GM21717 (cell line): ENCODE results near the gene GFM1.

ENCODE experiments used
- ATAC-seq: cut with Tn5 transposase; IDR thresholded peaks from one replicate; pipeline ENCODE4 v1.9.1; 2021; ENCODE audit warnings: mild to moderate bottlenecking, moderate library complexity; ENCODE audit not compliant: unreplicated experiment

GFM1 gene

GRCh38 chr3:158723991-158724390 is 79.7 kb downstream of the GFM1 start:
- no peak for ATAC-seq

GRCh38 chr3:158725348-158726011 is 81.2 kb downstream of the GFM1 start:
- ATAC-seq, result no peak

DNA sequence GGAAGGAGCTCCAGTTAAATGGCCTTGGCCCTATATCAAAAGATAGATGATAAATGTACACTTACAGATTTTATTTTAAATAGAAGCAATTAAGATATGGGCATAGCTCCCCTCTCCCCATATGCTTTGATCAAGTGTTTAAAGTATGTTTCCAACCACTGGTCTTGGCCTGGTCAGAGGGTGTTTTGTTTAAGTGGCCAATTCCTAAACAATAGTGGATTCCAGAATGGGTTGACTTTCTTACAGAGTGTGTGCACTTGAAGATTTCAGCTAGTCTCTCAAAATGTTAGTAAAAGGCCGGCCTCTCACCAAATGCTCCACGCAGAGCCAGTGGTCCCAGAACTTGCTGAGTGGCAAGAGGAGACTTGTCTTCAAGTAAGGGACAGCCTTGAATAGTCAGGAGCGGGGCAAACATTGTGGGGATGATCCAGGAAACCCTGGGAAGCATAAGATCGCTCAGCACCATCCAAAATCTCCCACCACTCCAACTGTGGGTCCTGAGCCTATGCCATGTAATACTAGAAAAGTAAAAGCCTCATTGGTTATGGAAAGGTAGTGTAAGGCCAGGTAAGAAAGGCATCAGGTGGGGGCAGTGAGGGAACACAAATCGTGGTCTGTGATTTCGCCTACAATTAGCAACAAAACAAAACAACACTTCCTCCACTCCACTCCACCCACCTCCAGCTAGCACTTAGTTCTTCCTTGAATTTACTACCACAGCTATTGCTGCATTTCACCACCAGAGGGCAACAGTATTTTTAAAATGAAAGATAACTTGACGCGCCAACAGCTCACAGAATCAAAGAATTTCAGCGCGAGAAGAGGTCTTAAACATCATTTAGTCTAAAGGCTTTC is 83.1 kb downstream of the GFM1 start:
- peak; percentile 63 for ATAC-seq

GRCh38 chr3:158728061-158728377 is 83.7 kb downstream of the GFM1 start:
- ATAC-seq, result no peak

DNA sequence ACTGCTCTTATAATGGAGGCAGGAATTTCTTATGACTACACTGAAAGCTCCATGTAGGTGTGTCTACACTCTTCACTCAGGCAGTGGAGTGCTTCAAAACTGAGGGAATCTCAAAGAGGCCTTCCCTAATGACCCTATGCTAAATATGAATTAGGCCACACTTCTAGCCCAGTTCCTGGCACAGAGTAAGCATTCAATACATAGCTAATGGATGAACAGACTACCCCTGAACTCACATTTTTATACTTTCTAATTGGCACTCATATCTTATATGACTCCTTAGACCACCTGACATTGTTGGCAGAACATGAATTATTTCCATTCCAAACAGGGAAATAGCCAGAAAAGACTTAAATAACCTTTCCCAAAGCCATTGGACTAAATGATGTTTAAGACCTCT is 84.5 kb downstream of the GFM1 start:
- no peak for ATAC-seq

DNA sequence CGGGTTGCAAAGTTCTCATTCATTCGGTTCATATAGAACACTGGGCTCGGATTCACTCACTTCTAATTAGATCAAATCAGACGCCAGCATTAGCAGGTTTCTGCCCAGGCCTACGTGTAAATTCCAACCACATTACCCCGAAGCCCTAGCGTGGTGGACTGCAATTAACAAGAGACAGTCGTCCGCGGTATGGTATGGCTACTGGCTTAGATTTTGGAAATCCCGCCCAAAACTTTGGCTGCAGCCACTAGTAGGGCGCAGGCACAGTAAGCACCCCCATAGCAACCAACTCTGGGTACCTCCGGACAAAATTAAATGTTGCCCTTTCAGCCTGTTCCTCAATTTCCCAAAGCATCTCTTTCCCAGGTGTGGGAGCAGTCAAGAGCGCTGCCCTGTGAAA is 87.2 kb downstream of the GFM1 start:
- ATAC-seq, result no peak

DNA sequence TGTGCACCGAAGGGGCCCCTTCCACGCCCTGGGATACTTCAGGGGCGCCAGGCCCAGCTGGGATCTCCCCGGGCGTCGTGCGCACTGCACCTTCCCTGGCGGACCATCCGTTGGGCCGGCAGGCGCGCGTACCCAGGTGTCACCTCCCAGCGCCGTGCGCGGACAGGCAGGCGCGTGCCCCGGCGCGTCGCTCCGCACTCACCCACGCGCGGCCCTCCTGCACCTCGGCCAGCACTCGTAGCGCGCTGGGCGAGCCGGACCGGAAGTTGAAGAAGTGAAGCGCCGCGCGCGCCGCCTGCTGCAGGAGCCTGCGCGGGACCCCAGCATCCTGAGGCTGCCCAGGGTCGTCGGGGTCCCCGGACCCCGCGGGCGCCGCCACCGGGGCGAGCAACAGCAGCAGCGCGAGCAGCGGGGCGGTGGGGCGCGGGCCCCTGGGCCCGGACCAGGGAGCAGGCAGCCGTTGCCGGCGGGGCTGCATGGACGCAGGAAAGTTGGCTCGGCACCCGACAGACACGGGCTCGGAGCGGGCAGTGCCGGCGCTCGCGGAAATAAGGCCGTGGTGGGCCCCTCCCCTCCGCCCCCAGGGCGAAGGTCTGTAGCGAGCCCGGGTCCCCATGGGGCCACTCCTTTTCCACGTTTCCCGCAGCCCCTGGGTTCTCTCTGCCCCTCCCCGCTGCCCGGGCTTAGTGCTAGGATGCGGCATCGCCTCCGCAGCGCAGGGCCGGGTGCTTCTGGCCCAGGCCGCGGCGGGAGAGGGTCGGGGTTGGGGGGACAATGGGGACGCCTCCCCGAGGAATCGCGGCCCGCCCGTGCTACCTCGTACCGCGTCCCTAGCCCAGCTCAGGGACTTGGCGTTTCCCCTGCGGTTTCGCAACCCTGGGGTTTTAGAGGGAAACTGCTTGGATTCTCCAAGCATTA is 87.9 kb downstream of the GFM1 start, which contains the start of gene RARRES1:
Gene RARRES1, minus strand, starts transcription at position 520 of the 918 bp plus-strand sequence. Its CDS starts 42 bp downstream, at position 478.
- ATAC-seq, result peak; percentile 68

DNA sequence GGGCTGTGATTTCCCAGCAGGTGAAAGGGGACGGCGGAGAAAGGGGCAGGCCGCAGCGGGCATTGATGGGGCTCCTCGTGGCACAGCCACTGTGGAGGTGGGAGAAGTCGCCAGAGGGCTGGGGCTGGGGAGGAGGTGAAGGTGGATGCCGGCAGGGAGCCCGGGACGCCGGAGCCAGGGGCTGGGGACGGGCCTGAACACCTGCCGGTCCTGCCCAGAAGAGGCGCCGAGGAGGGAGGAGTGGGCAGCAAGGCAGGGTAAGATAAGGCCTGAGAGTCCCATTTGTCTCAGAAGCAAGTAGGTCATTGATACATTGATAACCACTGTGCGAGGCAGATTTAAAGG is 88.5 kb downstream of the GFM1 start:
- ATAC-seq, result no peak

DNA sequence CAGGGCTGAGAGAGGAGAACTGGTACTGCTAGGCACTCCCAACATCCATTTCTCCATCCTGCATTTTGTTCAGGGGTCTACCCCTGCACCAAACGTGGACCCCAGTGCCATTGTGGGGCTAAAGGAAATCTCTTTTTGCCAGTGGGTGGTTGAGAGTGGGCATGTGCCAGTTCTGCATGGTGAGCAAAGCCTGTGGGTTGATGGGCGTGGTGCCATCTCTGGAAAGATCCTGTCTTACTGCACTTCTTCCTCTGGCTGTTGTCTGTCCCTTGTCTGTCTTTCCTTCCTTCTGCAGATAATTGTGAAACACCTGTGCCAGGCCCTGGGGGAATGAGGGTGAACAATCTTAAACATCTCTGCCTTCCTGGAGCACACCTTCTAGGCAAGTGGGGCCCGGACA is 89.3 kb downstream of the GFM1 start:
- ATAC-seq, result no peak

DNA sequence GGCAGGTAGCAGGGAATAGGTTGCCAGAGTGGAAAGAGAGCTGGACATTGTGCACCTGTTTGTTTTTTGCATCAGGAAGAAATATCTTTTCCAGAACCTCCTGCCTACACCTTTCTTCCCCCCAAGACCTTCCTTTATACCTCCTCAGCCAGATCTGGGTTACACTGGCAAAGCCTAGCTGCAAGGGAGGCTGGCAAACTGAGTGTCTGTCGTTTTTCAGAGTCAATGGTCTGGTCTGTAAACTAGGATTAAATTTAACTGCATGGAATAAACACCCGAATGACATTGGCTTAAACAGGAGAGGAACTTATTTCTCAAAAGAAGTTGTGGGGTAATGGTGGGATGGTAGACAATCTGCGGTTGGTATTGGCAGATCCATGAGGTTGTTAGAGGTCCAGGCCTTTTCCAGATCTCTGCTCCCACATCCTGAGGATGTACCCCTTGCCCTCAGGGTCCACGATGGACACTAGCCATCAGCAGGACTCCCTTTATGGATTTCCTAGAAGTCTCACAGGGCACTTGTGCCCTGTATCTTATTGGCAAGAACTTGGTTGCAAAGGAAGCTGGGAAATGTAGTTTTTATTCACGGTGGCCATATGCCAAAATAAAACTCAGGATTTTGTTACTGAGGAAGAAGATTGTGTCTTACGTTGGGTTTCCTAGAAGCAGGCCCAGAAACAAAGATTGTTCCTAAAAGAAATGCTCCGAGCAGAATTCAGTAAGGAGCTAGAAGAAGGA is 91.1 kb downstream of the GFM1 start:
- ATAC-seq, result no peak

DNA sequence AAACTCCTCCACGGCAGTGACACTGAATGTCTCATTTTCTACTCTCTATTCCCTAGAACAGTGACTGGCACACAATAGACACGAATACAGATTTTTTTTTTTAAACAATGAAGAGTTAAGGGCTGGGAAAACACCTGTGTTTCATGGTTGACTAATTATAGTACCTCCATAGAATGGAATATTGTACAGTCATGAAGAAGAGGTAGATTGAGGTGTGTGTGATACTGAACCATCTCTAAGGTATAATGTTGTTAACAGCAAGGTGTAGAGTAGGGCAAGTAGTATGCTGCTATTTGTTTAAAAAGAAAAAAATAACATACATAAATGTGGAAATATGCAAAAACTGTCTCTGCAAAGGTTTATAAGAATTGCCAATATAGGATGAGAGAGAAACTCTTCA is 93.1 kb downstream of the GFM1 start:
- ATAC-seq, result no peak

GRCh38 chr3:158737976-158738615 is 93.8 kb downstream of the GFM1 start:
- no peak for ATAC-seq

GRCh38 chr3:158738653-158739052 is 94.3 kb downstream of the GFM1 start:
- no peak for ATAC-seq

DNA sequence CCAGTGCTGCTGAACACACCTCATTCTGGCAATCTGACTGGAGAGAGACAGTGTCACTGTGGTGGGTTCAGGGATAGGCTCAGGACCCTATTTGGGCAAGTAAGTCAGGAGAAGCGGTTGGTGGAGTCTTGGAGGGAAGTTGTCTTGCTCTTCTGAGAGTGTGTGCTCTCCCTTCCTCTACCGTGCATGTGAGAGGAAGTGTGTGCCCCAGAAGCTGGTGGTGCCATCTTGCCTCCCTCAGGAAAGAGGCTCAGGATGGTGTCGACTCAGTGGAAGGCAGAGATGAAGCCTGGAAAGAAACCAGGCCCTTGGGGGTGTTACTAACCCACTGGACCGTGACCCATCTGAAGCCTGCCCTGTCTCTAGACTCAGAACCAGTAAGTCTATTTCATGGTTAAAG is 94.8 kb downstream of the GFM1 start:
- no peak for ATAC-seq

GRCh38 chr3:158739661-158740060 is 95.3 kb downstream of the GFM1 start:
- ATAC-seq, result no peak
